ENCODE measurements around the gene CCDC158.

- TF ChIP-seq, protein P1, sequence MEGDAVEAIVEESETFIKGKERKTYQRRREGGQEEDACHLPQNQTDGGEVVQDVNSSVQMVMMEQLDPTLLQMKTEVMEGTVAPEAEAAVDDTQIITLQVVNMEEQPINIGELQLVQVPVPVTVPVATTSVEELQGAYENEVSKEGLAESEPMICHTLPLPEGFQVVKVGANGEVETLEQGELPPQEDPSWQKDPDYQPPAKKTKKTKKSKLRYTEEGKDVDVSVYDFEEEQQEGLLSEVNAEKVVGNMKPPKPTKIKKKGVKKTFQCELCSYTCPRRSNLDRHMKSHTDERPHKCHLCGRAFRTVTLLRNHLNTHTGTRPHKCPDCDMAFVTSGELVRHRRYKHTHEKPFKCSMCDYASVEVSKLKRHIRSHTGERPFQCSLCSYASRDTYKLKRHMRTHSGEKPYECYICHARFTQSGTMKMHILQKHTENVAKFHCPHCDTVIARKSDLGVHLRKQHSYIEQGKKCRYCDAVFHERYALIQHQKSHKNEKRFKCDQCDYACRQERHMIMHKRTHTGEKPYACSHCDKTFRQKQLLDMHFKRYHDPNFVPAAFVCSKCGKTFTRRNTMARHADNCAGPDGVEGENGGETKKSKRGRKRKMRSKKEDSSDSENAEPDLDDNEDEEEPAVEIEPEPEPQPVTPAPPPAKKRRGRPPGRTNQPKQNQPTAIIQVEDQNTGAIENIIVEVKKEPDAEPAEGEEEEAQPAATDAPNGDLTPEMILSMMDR (conservative IDR thresholded peaks at IDR 0.05; ENCODE audit: low read depth, low read length), result no peak
- TF ChIP-seq POLR2A (IDR thresholded peaks at IDR 0.05; ENCODE audit: low read depth, low read length), result no peak
- TF ChIP-seq MAFK (IDR thresholded peaks at IDR 0.05; ENCODE audit: low read depth, low read length), result no peak
Observed at GRCh38 chr4:76381986-76382385, 39.0 kb downstream of the CCDC158 start.
